GM21515 (cell line): Measurements from ENCODE around the gene KRT79.

Source experiments
- ATAC-seq: cut with Tn5 transposase; IDR thresholded peaks from one replicate; pipeline ENCODE4 v1.9.1; 2021; ENCODE audit not compliant: unreplicated experiment

Gene KRT79

DNA sequence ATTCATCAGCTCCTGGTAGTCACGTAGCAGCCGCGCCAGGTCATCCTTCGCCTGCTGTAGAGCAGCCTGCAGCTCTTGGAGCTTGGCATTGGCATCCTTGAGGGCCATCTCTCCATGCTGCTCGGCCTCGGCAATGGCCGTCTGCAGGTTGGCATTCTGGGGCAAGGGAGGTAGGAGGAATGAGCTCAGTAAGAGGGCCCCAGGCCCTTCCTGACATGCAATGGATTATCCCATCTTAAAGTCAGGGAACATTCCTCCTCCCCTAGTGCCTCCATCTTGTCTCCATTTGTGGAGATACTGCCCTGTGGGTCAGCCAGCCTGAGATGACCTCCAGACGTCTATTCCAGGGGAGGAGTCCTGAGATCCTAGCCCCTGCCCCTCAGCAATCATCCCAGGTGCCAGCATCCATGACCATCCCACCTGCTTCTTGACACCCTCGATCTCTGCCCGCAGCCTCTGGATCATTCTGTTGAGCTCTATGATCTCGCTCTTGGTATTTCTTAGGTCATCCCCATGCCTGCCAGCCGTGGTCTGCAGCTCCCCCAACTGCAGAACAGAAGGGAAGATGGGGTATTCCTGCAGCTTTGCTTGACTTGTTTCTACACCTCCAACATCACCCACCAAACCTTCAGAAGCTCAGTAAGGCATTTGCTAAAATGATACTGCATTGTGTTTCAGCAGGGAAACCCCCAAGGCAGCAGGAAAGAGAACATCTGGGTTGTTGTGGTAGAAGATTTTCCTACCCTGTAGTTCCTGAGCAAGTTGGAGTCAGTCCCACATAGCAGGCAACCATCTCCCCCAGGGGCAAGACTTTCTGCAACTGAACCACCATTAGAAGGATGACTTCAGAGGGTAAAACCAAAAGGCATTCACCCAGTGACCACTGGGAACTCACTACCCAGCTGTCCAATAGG is 42.6 kb downstream of the KRT79 start:
- no peak for ATAC-seq

DNA sequence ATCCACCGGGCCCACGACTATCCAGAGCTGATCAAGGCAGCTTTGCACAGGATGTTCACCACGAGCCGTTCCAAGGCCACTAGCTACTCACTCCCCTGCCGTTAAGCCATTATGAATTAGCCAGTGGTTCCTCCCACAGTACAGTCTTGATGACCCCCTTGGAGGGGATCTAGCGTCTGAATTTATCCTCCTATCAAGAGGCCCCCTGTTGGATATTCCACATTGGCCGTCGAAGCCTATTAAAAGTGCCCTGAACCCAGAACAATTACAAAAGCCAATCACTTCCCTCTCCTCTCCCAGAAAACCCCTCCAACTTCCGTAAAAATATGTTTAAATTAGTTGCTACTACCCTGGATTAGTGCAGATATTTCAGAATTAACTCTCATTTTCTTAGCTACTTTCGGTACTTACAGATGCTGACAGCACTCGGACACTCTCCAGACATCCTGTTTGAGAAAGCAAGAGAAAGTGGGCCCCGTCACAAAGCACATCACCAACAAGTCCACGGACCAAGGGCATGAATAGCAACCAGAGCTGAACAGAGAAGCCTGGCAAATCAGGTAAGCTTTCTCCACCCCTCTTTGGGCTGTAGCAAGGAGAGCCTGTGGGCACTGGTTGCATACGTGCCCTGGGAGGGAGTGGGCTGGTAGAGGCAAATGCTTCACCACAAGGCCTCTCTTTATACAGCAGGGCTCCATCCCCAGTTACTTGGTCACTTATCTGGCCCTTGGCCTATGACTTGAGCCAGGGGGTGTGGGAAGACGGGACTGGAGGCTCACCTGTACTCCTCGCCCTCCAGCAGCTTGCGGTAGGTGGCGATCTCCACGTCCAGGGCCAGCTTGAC is 43.5 kb downstream of the KRT79 start:
- no peak for ATAC-seq

DNA sequence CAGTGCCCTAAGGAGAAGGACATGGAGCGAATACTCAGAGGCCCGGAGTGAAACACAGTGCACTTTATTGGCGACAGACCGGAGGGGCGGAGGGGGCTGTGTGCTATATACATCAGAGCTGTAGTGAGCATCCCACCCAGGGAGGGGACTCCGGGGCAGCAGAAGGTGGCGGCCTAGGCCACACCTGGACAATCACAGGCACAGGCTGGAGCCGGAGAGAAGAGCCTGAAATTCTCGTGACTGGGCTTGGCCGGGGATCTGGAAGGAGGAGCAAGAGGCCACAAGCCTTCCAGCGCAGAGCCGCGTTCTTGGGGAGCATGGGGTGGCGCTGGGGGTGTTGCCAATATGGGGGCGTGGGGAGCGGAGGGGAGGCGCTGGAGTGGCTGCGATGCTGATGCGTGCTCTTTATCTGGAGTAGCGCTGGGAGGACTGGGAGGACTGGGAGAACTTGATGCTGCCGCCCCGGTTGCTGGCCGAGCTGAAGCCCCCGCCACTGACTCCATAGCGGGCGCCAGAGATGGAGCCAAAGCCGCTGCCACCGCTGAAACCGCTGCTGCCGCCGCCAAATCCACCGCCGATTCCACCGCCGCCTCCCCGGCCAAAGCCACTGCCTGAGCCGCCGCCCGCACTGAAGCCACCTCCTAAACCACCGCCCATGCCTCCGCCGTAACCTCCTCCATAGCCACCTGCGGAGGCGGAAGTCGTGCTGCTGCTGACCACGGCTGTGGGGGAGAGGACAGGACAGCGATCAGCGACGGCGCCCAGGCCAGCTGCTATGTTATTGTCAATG is 44.3 kb downstream of the KRT79 start:
- no peak for ATAC-seq

DNA sequence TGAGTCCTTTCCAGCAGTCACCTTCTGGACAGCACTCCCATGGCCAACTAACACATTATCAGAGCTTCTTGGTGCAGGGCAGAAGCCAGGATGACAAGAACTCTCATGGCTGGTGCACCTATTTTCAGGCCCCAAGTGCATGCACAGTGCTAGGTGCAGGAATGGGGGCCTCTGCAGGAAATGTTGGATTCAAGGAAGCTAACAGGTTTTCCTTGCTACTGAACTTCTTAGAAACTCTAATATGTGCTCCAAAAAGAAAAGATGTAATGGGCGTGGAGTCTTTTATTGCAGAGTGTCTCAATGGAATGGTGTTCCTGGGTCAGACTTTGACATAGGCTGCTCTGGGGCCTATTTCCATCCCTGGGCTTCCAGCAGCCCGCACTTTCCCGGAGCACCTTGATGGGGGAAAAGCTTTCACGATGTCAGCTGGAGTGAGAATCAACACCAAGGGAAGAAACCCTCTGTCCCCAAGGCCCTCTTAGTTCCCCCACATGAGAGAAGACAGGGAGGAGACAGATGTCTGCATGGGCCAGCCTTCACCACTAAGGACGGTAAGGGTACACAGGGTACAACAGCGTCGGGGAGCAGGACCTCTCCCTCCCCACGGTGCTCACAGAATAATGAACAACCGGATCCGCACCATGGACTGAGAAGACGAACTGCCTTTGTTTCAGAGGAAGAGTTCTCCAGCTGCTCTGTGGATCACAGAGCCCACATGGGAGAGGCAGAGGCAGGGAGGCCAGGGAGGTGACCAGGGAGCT is 45.1 kb downstream of the KRT79 start:
- ATAC-seq = no peak

DNA sequence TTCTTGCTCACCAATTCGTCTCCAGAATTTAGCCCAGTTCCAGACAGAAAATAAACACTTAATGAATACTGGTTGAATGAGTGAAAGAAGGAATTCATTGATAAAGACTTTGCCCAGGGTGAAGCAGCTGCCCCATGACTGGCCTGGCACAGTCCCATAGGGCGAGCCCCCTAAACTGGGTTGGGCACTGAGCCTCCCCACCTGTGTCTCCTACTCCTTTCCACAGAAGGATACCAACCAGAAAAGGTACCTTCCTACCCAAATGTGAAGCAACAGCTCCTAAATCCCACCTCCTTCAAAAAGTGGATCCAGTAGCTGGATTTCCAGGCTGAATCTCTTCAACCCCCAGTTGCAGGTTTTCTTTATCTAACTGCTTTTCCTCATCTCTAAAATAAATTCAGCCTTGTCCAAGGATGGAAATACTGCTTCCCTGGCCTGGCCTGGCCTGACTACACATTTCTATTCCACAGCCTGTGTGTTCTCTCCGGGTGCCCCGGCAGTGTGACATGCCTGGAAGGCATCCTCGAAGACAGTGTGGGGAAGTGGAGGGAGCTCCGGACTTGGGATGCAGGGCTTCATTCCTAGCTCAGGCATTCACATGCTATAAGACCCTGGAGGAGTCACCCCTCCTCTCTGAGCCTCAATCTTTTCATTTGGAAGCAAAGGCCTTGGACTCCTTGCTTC is 45.8 kb downstream of the KRT79 start:
- no peak for ATAC-seq

DNA sequence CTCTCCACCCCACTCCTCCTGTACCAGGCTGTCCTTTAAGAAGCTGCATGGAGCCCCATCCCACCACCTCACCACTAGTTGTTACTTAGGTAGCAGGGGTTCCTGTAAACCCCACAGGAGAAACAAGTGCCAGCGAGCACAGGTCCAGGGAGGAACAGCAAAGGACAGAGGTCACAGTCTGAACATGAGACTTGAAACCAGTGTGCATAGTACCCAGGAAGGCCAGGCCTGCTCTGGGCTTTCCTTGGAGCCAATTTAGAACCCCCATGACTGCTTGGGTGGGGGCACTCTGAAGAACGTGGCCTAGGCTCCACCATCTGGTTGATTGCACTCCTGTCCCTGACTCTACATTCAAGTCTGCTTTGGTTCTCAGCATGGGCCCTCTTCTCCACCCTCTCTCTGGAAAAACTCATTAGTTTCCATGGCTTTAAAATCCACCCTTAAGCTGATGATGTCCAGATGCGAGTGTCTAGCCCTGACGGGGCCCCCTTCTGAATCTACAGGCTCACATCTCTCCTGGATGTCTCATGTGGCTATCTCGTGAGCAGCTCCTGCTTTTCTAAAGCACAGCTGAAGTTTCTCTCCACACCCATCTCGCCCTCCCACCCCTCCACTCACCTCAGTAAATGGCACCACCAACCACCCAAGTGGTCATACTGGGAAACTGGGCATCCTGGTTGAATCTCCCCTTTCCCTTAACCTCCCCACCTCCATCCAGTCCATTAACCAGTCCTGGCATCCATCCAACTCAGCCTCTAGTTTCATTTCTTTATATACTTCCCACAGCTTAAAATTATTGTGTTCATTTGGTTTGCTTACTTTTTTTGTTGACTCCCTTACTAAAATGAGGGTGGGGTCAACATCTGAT is 46.6 kb downstream of the KRT79 start:
- no peak for ATAC-seq

DNA sequence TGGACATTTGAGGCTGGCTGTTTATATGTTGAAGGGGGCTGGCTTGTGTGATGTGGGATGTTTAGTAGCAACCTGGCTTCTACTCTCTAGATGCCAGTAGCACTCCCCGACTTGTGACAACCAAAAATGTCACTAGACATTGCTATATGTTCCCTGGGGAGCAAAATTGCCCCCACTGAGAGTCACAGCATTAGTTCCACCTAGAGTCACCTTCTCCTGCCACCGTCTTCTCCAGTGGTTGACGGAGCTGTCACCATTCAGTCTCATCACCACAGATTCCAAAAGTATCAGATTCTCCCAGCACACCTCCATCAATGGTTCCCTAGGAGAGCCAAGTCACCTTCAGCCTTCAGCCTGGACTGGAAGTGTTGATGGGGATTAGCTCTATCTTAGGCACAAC is 49.2 kb downstream of the KRT79 start:
- no peak for ATAC-seq

DNA sequence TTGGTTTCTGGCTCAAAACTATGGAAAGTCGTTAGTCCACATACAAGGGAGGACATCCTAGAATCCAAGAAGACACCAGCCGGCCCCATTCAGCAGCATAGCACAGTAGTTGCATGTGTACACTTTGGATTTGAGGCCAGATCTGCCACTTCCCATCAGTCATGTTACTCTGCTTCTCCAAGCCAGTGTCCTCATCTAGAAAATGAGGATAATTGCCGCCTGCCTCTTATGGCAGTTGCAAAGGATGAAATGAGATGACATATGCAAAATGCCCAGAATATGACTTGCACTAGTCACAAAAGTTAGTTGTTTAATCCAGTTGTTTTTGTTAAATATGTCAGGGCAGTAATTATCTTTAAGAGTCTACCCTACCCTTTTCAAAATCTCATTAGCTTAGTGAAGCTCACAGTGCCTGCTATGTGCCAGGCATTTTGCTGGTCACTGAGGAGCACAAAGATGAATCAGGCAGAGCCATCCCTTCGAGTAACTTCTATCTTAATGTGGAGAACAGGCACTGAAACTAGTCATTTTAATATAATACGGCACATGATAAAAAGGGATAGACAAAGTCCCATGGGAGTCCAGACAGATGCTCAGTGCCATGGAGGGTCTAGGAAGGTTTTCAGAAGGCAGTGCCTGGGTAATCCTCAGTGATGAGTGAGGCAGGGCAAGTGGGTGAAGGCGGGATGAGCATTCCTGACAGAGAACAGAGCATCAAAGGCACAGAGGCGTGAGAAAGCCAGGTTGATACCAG is 50.4 kb downstream of the KRT79 start:
- ATAC-seq = no peak

DNA sequence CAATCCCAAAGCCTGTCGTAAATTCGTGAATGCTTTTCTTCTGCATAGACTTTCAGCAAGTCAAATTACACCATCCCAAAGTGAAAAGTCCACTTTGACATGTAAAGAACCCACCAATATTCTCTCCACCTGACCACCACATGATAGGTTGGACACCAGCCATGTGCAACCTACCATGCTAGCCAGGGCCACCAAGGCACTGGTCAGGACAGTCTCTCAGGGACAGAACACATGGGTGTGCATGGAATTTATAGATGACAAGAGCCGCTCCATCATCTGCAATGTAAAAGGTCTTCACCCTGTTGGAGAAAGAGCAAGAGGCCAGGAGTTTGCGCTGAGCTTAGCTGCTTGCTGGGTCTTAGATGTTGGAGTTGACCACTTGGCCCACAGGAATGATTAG is 51.6 kb downstream of the KRT79 start:
- no peak for ATAC-seq

DNA sequence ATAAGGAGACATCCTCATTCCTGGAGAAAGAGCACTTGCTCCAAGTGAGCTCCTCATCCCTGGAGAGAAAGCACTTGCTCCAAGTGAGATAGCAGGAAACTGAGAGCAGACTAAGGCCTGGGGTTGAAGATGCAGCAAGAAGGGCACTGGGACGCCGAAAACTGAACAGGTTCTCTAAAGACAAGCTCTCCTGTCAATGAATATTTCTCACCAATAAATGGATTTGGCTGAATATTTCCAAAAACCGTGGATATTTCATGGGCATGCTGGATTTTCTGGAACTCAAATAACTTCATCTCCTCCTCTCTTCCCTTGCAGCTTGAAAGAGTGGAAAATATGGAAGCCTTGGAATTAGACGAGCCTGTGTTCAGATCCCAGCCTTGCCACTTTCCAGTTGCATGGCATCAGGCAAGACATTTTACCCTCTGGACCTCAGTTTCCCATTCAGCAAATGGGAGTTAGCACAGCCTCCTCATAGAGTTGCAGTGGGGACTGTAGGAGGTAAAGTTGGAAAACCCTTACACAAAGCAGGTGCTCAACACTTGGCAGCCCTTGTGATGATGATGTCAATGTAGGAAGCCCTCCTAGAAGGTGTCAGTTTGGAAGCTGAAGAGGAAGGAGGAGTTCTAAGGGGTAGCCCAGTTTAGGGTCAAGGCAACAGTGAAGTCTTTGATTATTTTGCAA is 52.6 kb downstream of the KRT79 start:
- no peak for ATAC-seq

DNA sequence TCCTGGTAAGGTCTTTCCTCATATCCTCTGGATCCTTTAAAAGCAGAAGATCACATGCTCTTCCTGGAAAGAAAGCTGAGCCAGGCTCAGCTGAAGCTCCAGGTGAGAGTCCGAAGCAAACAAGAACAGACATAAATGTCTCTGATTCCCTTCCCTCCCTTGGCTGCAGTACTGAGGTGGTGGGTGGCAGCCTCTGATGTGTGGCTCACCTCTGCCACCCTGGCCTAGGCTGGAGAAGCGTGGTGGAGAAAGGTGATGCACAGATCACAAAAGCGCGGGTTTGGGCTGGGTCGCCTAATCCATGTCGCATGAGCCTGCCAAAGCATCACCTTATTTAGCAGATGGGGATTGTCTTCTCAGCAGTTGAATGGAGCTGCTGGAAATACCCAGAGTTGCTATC is 54.2 kb downstream of the KRT79 start:
- ATAC-seq = no peak

DNA sequence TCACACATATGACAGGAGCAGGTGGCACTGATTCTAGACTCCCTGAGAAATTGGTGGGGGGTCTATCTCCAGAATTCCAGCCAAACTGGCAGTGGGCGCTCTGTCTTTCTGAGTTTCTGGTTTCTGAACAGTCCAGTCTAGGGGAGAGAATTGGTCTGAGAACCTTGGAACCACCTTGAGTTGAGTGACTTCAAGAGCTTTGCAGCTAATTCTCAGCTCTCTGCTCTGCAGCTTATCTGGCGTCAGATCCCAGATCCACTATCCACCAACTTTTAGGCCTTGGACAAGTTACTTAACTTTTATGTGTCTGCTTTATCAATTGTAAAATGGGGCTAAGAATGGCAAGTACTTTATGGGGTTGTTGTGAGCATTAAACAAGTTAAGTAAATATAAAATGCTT is 55.3 kb downstream of the KRT79 start:
- ATAC-seq = no peak

DNA sequence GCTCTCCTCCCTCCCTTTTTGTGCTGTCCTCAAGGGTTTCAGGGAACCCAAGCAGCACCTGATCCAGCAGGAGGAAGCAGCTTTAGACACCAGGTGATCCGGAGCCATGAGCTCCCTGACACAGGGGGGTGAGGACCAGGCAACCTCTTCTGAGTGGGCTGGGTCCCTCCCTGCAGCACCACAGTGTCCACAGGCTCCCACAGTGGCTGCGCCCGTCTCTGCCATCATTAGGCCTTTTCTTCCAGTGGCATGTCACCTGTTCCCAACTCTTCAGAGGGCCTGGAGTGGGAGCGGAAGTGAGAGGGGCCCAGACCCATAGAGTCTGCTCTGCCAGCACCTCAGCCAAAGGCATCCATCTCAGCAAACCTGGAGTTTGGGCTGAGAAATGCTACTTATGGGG is 56.5 kb downstream of the KRT79 start:
- no peak for ATAC-seq

DNA sequence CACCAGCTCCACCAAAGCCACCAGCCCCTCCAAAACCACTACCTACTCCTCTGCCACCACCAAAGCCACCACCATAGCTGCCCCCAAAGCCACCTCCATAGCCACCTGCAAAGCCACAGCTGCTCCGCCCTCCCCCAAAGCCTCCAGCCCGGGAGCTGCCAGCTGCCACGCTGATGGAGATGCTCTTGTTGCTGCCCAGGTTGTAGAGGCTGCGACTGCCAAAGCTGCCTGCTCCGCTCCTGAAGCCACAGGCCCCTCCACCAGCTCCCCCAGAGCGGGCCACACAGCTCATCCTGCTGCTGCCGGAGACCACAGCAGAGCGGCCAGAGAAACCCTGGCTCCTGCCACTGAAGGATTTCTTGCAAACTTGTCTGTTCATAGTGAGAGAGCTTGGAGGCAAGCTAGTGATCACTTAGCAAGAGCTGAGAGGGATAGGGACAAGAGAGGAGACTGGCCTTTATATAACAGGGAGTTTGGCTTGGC is 57.2 kb downstream of the KRT79 start, which contains the start of gene KRT76:
KRT76 (minus strand) TSS at position 433 of the 483 bp plus-strand sequence; CDS start at position 379, 54 bp downstream.
- no peak for ATAC-seq

DNA sequence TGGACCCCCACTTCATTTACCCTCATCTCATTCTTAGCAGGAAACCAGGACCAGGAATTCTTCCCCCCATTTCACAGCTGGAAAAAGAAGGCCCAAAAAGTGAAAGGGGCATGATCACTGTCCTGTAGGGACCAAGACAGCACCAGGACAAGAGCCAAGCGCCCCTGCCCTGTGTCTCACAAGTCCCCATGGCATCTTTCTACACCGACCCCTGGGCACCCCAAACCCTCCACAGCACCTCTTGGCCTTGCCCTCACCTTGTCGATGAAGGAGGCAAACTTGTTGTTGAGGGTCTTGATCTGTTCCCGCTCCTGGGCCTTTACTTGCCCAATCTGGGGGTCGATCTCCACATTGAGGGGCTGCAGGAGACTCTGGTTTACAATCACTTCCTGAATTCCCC is 57.7 kb downstream of the KRT79 start:
- no peak for ATAC-seq

DNA sequence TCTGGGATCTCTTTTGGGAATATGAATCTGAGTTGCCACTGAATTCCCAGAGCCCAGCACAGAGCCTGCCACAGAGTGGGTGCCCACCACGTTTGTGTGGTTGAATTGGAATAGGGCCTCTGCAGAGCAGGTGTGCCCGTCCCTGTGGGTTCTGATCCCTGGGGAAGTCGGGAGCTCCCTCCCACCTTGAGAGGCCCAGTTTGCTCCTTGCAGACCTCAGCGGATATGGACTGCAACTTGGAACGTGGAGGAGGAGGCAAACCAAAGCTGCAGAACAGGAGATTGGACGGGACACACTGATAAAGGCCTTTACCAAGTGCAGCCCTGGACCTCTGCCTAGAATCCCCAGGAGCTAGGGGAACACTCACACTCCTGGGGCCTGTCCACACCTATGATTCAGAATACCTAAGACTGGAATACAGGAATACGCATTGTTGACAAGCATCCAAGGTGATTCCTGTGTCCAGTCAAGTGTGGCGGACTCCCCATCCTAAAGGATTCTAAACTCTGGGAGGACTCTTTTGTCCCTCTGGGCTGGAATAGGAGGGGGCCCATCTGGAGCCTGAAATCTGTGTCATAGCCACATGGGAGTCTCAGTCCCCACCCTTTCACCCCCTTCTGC is 59.4 kb downstream of the KRT79 start:
- ATAC-seq = no peak

DNA sequence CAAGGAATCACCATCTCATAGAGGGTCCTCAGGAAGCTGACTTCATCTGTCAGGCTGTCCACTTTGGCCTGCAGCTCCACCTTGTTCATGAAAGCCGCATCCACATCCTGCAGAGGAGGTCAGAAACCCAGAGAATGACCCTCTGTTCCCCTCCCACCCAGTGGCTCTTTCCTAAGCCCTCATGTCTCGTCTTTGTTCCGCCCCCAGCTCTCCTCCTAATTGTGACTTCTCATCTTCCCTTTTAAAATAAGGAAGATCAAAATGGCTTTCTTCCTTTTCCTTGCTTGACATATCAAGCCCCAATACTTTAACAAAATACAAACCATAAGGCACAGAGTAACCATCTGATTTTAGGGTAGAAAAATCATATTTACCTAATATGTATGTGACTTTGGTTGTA is 61.3 kb downstream of the KRT79 start:
- no peak for ATAC-seq
